ENCODE data around the gene GRAMD1A. TPM values are rescaled to one million over a fixed set of nuclear protein-coding genes. Genes with fewer than 3 reads are reported as not detected.
A peak's percentile ranks its signal among the peaks of the same experiment; 100 is the strongest.

The GRAMD1A gene
- total RNA-seq, 2 experiments from 2014 or later, result 84.2 to 124 TPM

- DNase-seq (ENCODE audit: low spot score), result no peak
- Histone ChIP-seq H4K20me1 (ENCODE audit: insufficient read depth, low read length) (no peaks in the 10 kb centered on the region), H3K36me3 (ENCODE audit: insufficient read depth, low read length) (no peaks in the 10 kb centered on the region), H3K79me2 (ENCODE audit: insufficient read depth, low read depth, low read length) (no peaks in the 10 kb centered on the region), H3K4me2 (ENCODE audit: low read length) (peak overlapping the region; percentile 11; the same call in 1 of the 2 replicates), H3K9me3 (ENCODE audit: low read length) (no peaks in the 10 kb centered on the region), H3K27ac (ENCODE audit: low read depth, low read length, poor library complexity, severe bottlenecking) (no peak overlapping the region), H3K4me1 (ENCODE audit: insufficient read depth, low read length, poor library complexity, severe bottlenecking) (peaks cover 9% of the 10 kb centered on the region), H2AFZ (ENCODE audit: low read length) (no peak overlapping the region), H3K4me3 (ENCODE audit: low read depth, low read length, poor library complexity, severe bottlenecking) (no peak overlapping the region), H3K9me2 (ENCODE audit: insufficient read depth, low read length) (no peaks in the 10 kb centered on the region)
- ChIA-PET CTCF (ENCODE audit: unreplicated experiment) (no interaction called here), POLR2A (no interaction called here)
- no TSS peak for BruUV-seq (replicated peaks)
- intact Hi-C loops (cut with micrococcal nuclease; ENCODE audit: unreplicated experiment), result no loop called here
- TF ChIP-seq CTCF (conservative IDR thresholded peaks at IDR 0.05; ENCODE audit: low read length), result no peak
- TF ChIP-seq EZH2phosphoT487 (IDR thresholded peaks at IDR 0.05; ENCODE audit: borderline replicate concordance, low read depth, low read length), result no peak
Measured at GRCh38 chr19:35039881-35040825, 40.0 kb downstream of the GRAMD1A start.

GRCh38 chr19:35040826-35041547, 40.9 kb downstream of the GRAMD1A start:
- no peak for TF ChIP-seq CTCF (conservative IDR thresholded peaks at IDR 0.05; ENCODE audit: low read length)
- TF ChIP-seq EZH2phosphoT487 (IDR thresholded peaks at IDR 0.05; ENCODE audit: borderline replicate concordance, low read depth, low read length), result no peak
- H3K27ac ChIP-seq (ENCODE audit: low read depth, low read length, poor library complexity, severe bottlenecking), result no peak overlapping the region

More at GRCh38 chr19:35040826-35041547, 40.9 kb downstream of the GRAMD1A start:
- Histone ChIP-seq H3K4me3 (ENCODE audit: low read depth, low read length, poor library complexity, severe bottlenecking) (no peak overlapping the region), H3K36me3 (ENCODE audit: insufficient read depth, low read length) (no peaks in the 10 kb centered on the region), H3K4me2 (ENCODE audit: low read length) (no peak overlapping the region), H3K9me2 (ENCODE audit: insufficient read depth, low read length) (no peaks in the 10 kb centered on the region), H3K9me3 (ENCODE audit: low read length) (no peaks in the 10 kb centered on the region), H3K79me2 (ENCODE audit: insufficient read depth, low read depth, low read length) (no peaks in the 10 kb centered on the region), H3K4me1 (ENCODE audit: insufficient read depth, low read length, poor library complexity, severe bottlenecking) (peaks cover 18% of the 10 kb centered on the region), H4K20me1 (ENCODE audit: insufficient read depth, low read length) (no peaks in the 10 kb centered on the region), H2AFZ (ENCODE audit: low read length) (no peak overlapping the region)
- BruUV-seq (replicated peaks), result no TSS peak
- intact Hi-C loops (cut with micrococcal nuclease; ENCODE audit: unreplicated experiment), result no loop called here
- CTCF ChIA-PET (ENCODE audit: unreplicated experiment), result no interaction called here
- DNase-seq (ENCODE audit: low spot score), result no peak
- POLR2A ChIA-PET, result no interaction called here
